K562 (cell line): ENCODE results near the gene TCAP. TPM values are rescaled to one million over a fixed set of nuclear protein-coding genes. Genes with fewer than 3 reads are reported as not detected.
A peak's percentile ranks its signal among the peaks of the same experiment; 100 is the strongest.

Experiments
- ATAC-seq: fragments of 200-7000 bp; cut with Tn5 transposase; 3 replicates; pipeline ENCODE4 v1.9.1; 2020; ENCODE audit warnings: moderate library complexity
- BruUV-seq: library from RNA; stranded (reverse); fragments of 400-500 nt; replicated peaks from 2 replicates; lab custom pipeline; 2021; lab: Mats Ljungman, UMichigan
- CTCF ChIA-PET: fragments of 300-600 bp; formaldehyde crosslinking; extraction: SDS; loops from one replicate; lab custom pipeline; 2021; ENCODE audit warnings: low intra/inter-chr PET ratio; lab: Yijun Ruan, JAX
- POLR2A ChIA-PET: fragments of 300-600, 350-650 bp; sonication (Branson Sonifier 250); formaldehyde crosslinking; extraction: SDS; loops from one replicate; lab custom pipeline; 2021; ENCODE audit warnings: antibody characterized with exemption, inconsistent platforms; lab: Yijun Ruan, JAX
- DNase-seq, 4 experiments: peaks; one replicate each; pipeline versions ENCODE4 v3.0.0 to v3.0.0-alpha.2; 2011 to 2018; ENCODE audit warnings: low spot score in 3 of 4, mixed read lengths in 3 of 4; ENCODE audit errors: extremely low read depth in 1 of 4
- FAIRE-seq: peaks from 2 replicates; lab custom pipeline; 2011; peaks lifted over from hg19 to GRCh38; lab: Jason Lieb, UNC
- H2AFZ ChIP-seq: 2 replicates; pipeline ENCODE4 v1.6.0; 2011; ENCODE audit warnings: low read depth, low read length, control low read depth, inconsistent platforms
- H3K27ac ChIP-seq: fragments of 200-600 bp; 3 replicates; pipeline ENCODE4 v1.8.0; 2011; ENCODE audit warnings: low read depth, mild to moderate bottlenecking, control low read depth, inconsistent platforms, low read length, moderate library complexity, mixed read lengths; ENCODE audit errors: extremely low read depth
- H3K27me3 ChIP-seq, 2 experiments: fragments of 300-600 bp in 1 of 2; 2 replicates in 1 of 2; 3 replicates in 1 of 2; pipeline versions ENCODE4 v1.6.0 to v1.8.0; 2011; ENCODE audit warnings: inconsistent platforms in 2 of 2, low read length in 2 of 2, mild to moderate bottlenecking in 1 of 2, mixed read lengths in 1 of 2, moderate library complexity in 1 of 2; ENCODE audit not compliant: control insufficient read depth in 2 of 2, insufficient read depth in 2 of 2
- H3K36me3 ChIP-seq: fragments of 300-600 bp; 3 replicates; pipeline ENCODE4 v1.8.0; 2011; ENCODE audit warnings: mild to moderate bottlenecking, low read length, inconsistent platforms; ENCODE audit not compliant: control insufficient read depth, insufficient read depth
- H3K4me1 ChIP-seq, 2 experiments: fragments of 200-600 bp in 1 of 2; replicated peaks in 1 of 2; 2 replicates in 1 of 2; 3 replicates in 1 of 2; pipeline versions ENCODE4 v1.5.1 to v1.8.0; 2011; ENCODE audit warnings: inconsistent platforms in 2 of 2, low read length in 2 of 2, mild to moderate bottlenecking in 1 of 2, mixed read lengths in 1 of 2, moderate library complexity in 1 of 2; ENCODE audit not compliant: control insufficient read depth in 2 of 2, insufficient read depth in 2 of 2
- H3K4me2 ChIP-seq: 2 replicates; pipeline ENCODE4 v1.6.1; 2011; ENCODE audit warnings: low read length, control low read depth, inconsistent platforms, mixed read lengths; ENCODE audit not compliant: insufficient read depth
- H3K4me3 ChIP-seq: fragments of 200-600 bp; sonication (generic), shearing (Covaris generic); 2 replicates; pipeline ENCODE4 v1.5.1; 2016; ENCODE audit warnings: control low read depth, inconsistent platforms
- H3K79me2 ChIP-seq: fragments of 200-600 bp; 3 replicates; pipeline ENCODE4 v1.8.0; 2011; ENCODE audit warnings: low read length, inconsistent platforms; ENCODE audit not compliant: control insufficient read depth, insufficient read depth
- H3K9ac ChIP-seq, 2 experiments: 2 replicates each; pipeline versions ENCODE4 v1.6.0 to v1.6.1; 2011; ENCODE audit warnings: low read depth in 2 of 2, low read length in 2 of 2, control low read depth in 1 of 2, inconsistent platforms in 1 of 2, mild to moderate bottlenecking in 1 of 2, mixed read lengths in 1 of 2; ENCODE audit not compliant: insufficient read depth in 1 of 2
- H3K9me1 ChIP-seq: one replicate; pipeline ENCODE4 v1.6.0; 2011; ENCODE audit warnings: inconsistent platforms, mild to moderate bottlenecking, low read length, moderate library complexity; ENCODE audit not compliant: control insufficient read depth, insufficient read depth
- H3K9me3 ChIP-seq: replicated peaks from 2 replicates; pipeline ENCODE4 v1.5.1; 2011; ENCODE audit warnings: low read depth, low read length, inconsistent platforms; ENCODE audit not compliant: control insufficient read depth, insufficient read depth
- H4K20me1 ChIP-seq: replicated peaks from 2 replicates; pipeline ENCODE4 v1.6.1; 2011; ENCODE audit warnings: low read length, inconsistent platforms, mixed read lengths; ENCODE audit not compliant: control insufficient read depth, insufficient read depth
- CTCF ChIP-seq, 3 experiments: IDR thresholded peaks in 2 of 3; conservative IDR thresholded peaks in 1 of 3; 2 replicates each; pipeline ENCODE4 v1.5.1; 2011 to 2012; ENCODE audit warnings: low read length in 3 of 3, mild to moderate bottlenecking in 3 of 3, control low read depth in 2 of 3, improper control_type of control experiment in 1 of 3, inconsistent platforms in 1 of 3, low read depth in 1 of 3, mixed read lengths in 1 of 3, moderate library complexity in 1 of 3; ENCODE audit not compliant: insufficient read depth in 2 of 3
- E2F1 ChIP-seq: sonication (generic); formaldehyde crosslinking; IDR thresholded peaks from 2 replicates; pipeline ENCODE4 v1.8.1; 2023; ENCODE audit warnings: mild to moderate bottlenecking, missing genetic modification reagents, moderate library complexity
- EP300 ChIP-seq: IDR thresholded peaks from 2 replicates; pipeline ENCODE4 v1.6.1; 2012; ENCODE audit warnings: low read length, improper control_type of control experiment
- ZFP36 ChIP-seq: fragments of 150-350 bp; IDR thresholded peaks from 2 replicates; pipeline ENCODE4 v1.6.1; 2018; ENCODE audit warnings: low read length, low read depth; ENCODE audit not compliant: partially characterized antibody
- ZNF282 ChIP-seq: sonication (generic); formaldehyde crosslinking; IDR thresholded peaks from 2 replicates; pipeline ENCODE4 v1.8.1; 2023; ENCODE audit warnings: missing genetic modification reagents
- ZSCAN29 ChIP-seq: fragments of 450-650 bp; IDR thresholded peaks from 2 replicates; pipeline ENCODE4 v1.6.1; 2017
- WGBS: fragments of 100-300 bp; shearing (Covaris generic); methylation state at CpG from one replicate; pipeline ENCODE4 v1.1.6; 2016; ENCODE audit warnings: low coverage, mixed read lengths; ENCODE audit not compliant: insufficient coverage; ENCODE audit errors: missing lambda C conversion rate; 5-methylcytosine and 5-hydroxymethylcytosine counted together
- in situ Hi-C: fragments of 300-500 bp; cut with MboI; formaldehyde crosslinking; loops from 4 replicates; pipeline ENCODE4 v1.15.0; 2018; ENCODE audit warnings: inconsistent platforms, mixed read lengths
- intact Hi-C: fragments of 100-400 bp; cut with micrococcal nuclease; formaldehyde crosslinking; loops from 2 replicates; pipeline ENCODE4 v1.14.2; 2022
- polyA plus RNA-seq, 8 experiments: library from polyadenylated mRNA; depleted of rRNA in 4 of 8; stranded (reverse) in 5 of 8; unstranded in 3 of 8; fragments of >200 nt; fragmentation: Nextera tagmentation in 2 of 8; fragmentation: Illumina TruSeq in 1 of 8; extraction: Ambion mirVana in 2 of 8; extraction: Trizol in 1 of 8; gene quantifications; 2 replicates each; pipeline versions ENCODE4 v1.2.1 to v1.2.3, GENCODE V29; 2011 to 2014; ENCODE audit warnings: inconsistent platforms in 1 of 8, missing spikeins in 1 of 8
- total RNA-seq, 7 experiments: library from RNA; depleted of rRNA in 6 of 7; stranded (reverse); fragments of >200 nt in 6 of 7; fragmentation: Illumina TruSeq in 2 of 7; extraction: Trizol in 2 of 7; gene quantifications; 2 replicates each; pipeline versions ENCODE4 v1.2.1 to v1.2.3, GENCODE V29; 2011 to 2021; ENCODE audit warnings: low replicate concordance in 1 of 7

TCAP gene
- total and polyA plus RNA-seq, 9 of the 15 experiments (the other 6 are each of a cell fraction or from before 2014, with no cell fraction given): 0.33 to 1.4 (median 0.82) TPM; not detected in 2

- TF ChIP-seq E2F1 (CRISPR knock-in tag) (no peak), EP300 (no peak)
Measured at GRCh38 chr17:39627712-39628516, 37.2 kb upstream of the TCAP start (continued).

GRCh38 chr17:39628655-39629493 lies 36.3 kb upstream of the TCAP start:
- H3K4me3 ChIP-seq: no peak overlapping the region
- no peaks in the 10 kb centered on the region for H3K27me3 ChIP-seq
- peaks cover 0 to 41% of the 10 kb centered on the region in 2 experiments; a peak in 2 of 5 replicates for H3K4me1 ChIP-seq
- no peak overlapping the region for H3K4me2 ChIP-seq
- CTCF ChIA-PET: interaction anchor here (0.6 kb wide), 1 partner anchor 356 kb away, joined by 3 read pairs; no protein-coding TSS in a partner anchor
- no peak overlapping the region for H3K27ac ChIP-seq
- no peak for FAIRE-seq
- H2AFZ ChIP-seq: no peak overlapping the region
- intact Hi-C loops: no loop called here
- 35% methylated on average over 10 of the region's 10 CpGs for WGBS
- peak overlapping the region in 1 of 2 experiments; percentile 28; a peak in 1 of 4 replicates for H3K9ac ChIP-seq
- TF ChIP-seq ZSCAN29 (0 out of 2 replicates have a peak, but pooled peaks have one; percentile 34), ZNF282 (CRISPR knock-in tag) (no peak), CTCF (IDR thresholded peaks at IDR 0.05 in 2 of 3, conservative IDR thresholded peaks at IDR 0.05 in 1 of 3; ENCODE audit: insufficient read depth in 2 of 3, low read depth in 1 of 3, low read length in 3 of 3) (peak in 1 of 3 experiments; percentile 18; a peak in 2 of 6 replicates), ZFP36 (peak; percentile 62)
- TF ChIP-seq, all 486 proteins: peak for 3
- no TSS peak for BruUV-seq
- POLR2A ChIA-PET: interaction anchor here (0.6 to 1.6 kb wide), 3 partner anchors 11 to 100 kb away, joined by 3 to 7 read pairs (median 4); no protein-coding TSS in a partner anchor
- Histone ChIP-seq H3K9me1 (no peaks in the 10 kb centered on the region), H4K20me1 (no peaks in the 10 kb centered on the region), H3K79me2 (no peaks in the 10 kb centered on the region), H3K9me3 (no peaks in the 10 kb centered on the region), H3K36me3 (no peaks in the 10 kb centered on the region)
- in situ Hi-C loops: no loop called here
- DNase-seq (no peak), ATAC-seq (peak; percentile 26)
